NCI-H1417 treated with DMSO at 0.1 percent for 48 hours (cell line): ENCODE data around the gene TRIM63.
"Not testable (repeated sequence)": the region's sequence is repeated elsewhere in the genome, so short reads cannot be mapped to it uniquely, and the experiment has no call there.

Experiments
- DNase-seq: peaks from one replicate; lab custom pipeline; 2025; lab: John Stamatoyannopoulos, UW

The TRIM63 gene

GRCh38 chr1:26067432-26067911 lies at the start of gene TRIM63:
TSS of gene TRIM63 (minus strand) at chr1:26067630. CDS start at chr1:26067494, 136 bp downstream.
- DNase-seq, result no peak

- DNase-seq, result no peak
These were observed 46.9 kb upstream of the TRIM63 start for GRCh38 chr1:26114165-26114927.

GRCh38 chr1:26112407-26112775 lies 45.0 kb upstream of the TRIM63 start:
- DNase-seq, result peak; percentile 12

- DNase-seq, result peak; percentile 49
These were observed 44.3 kb upstream of the TRIM63 start, which contains the start of gene PDIK1L for GRCh38 chr1:26111530-26112406. TSS of gene PDIK1L (plus strand) at chr1:26111824. CDS start at chr1:26114309, 2,485 bp downstream.

- DNase-seq, result no peak
These were observed 43.5 kb upstream of the TRIM63 start for GRCh38 chr1:26110731-26111529.

GRCh38 chr1:26109229-26110164 lies 42.1 kb upstream of the TRIM63 start:
- DNase-seq, result no peak

- not testable (repeated sequence) for DNase-seq
These were observed 37.8 kb upstream of the TRIM63 start for GRCh38 chr1:26105226-26105548.

- no peak for DNase-seq
These were observed 35.1 kb upstream of the TRIM63 start for GRCh38 chr1:26102526-26102925.

- DNase-seq, result no peak
These were observed 34.7 kb upstream of the TRIM63 start for GRCh38 chr1:26102119-26102518.

- DNase-seq, result not testable (repeated sequence)
These were observed 32.8 kb upstream of the TRIM63 start for GRCh38 chr1:26100204-26100603.

- no peak for DNase-seq
These were observed 32.4 kb upstream of the TRIM63 start for GRCh38 chr1:26099780-26100179.

- DNase-seq, result no peak
These were observed 31.2 kb upstream of the TRIM63 start for GRCh38 chr1:26098602-26099001.

- DNase-seq, result no peak
These were observed 30.3 kb upstream of the TRIM63 start for GRCh38 chr1:26097696-26098095.

- DNase-seq, result no peak
These were observed 29.0 kb upstream of the TRIM63 start for GRCh38 chr1:26096471-26096870.

- no peak for DNase-seq
These were observed 27.4 kb upstream of the TRIM63 start for GRCh38 chr1:26094677-26095383.

- no peak for DNase-seq
These were observed 26.7 kb upstream of the TRIM63 start for GRCh38 chr1:26094076-26094669.

- DNase-seq, result not testable (repeated sequence)
These were observed 26.1 kb upstream of the TRIM63 start for GRCh38 chr1:26093569-26093968.

- DNase-seq, result no peak
These were observed 25.0 kb upstream of the TRIM63 start for GRCh38 chr1:26092422-26092821.

GRCh38 chr1:26090893-26091292 lies 23.5 kb upstream of the TRIM63 start:
- no peak for DNase-seq

- DNase-seq, result no peak
These were observed 21.7 kb upstream of the TRIM63 start for GRCh38 chr1:26089125-26089524.
